Fibroblast of lung (primary cell): ENCODE measurements around the gene CERS6. TPM values are rescaled to one million over a fixed set of nuclear protein-coding genes. Genes with fewer than 3 reads are reported as not detected.

Experiments used
- DNase-seq, 2 donors: peaks; one replicate each; pipeline versions ENCODE4 v3.0.0 to v3.0.0-alpha.2; 2010; ENCODE audit warnings: low read depth in 2 of 2
- H2AFZ ChIP-seq: 2 replicates; pipeline ENCODE4 v1.5.1; 2012; ENCODE audit warnings: low read length, control low read depth, inconsistent platforms
- H3K27ac ChIP-seq: 2 replicates; pipeline ENCODE4 v1.5.1; 2011; ENCODE audit warnings: low read length, control low read depth; ENCODE audit not compliant: insufficient read depth
- H3K27me3 ChIP-seq: 2 replicates; pipeline ENCODE4 v1.5.1; 2011; ENCODE audit warnings: mild to moderate bottlenecking, low read length; ENCODE audit not compliant: control insufficient read depth, insufficient read depth
- H3K36me3 ChIP-seq: 2 replicates; pipeline ENCODE4 v1.5.1; 2011; ENCODE audit warnings: low read length; ENCODE audit not compliant: control insufficient read depth, insufficient read depth
- H3K4me1 ChIP-seq: 2 replicates; pipeline ENCODE4 v1.5.1; 2011; ENCODE audit warnings: low read length; ENCODE audit not compliant: control insufficient read depth, insufficient read depth; ENCODE audit errors: extremely low read depth
- H3K4me2 ChIP-seq: 2 replicates; pipeline ENCODE4 v1.5.1; 2011; ENCODE audit warnings: low read length, control low read depth; ENCODE audit not compliant: insufficient read depth; ENCODE audit errors: extremely low read depth
- H3K4me3 ChIP-seq, 4 experiments: fragments of 200-600 bp in 1 of 4; sonication (generic) in 1 of 4; replicated peaks in 1 of 4; 2 replicates each; pipeline ENCODE4 v1.5.1; 2011 to 2016; ENCODE audit warnings: low read length in 4 of 4, low read depth in 3 of 4, mild to moderate bottlenecking in 3 of 4, control low read depth in 2 of 4, inconsistent platforms in 1 of 4, mixed read lengths in 1 of 4; ENCODE audit not compliant: insufficient read depth in 1 of 4; ENCODE audit errors: control extremely low read depth in 1 of 4
- H3K79me2 ChIP-seq: 2 replicates; pipeline ENCODE4 v1.5.1; 2012; ENCODE audit warnings: mild to moderate bottlenecking, low read length, inconsistent platforms; ENCODE audit not compliant: control insufficient read depth, insufficient read depth
- H3K9ac ChIP-seq: 2 replicates; pipeline ENCODE4 v1.5.1; 2011; ENCODE audit warnings: mild to moderate bottlenecking, low read length, control low read depth; ENCODE audit not compliant: insufficient read depth
- H3K9me3 ChIP-seq: 2 replicates; pipeline ENCODE4 v1.5.1; 2012; ENCODE audit warnings: low read depth, low read length; ENCODE audit not compliant: control insufficient read depth, insufficient read depth
- H4K20me1 ChIP-seq: 2 replicates; pipeline ENCODE4 v1.5.1; 2011; ENCODE audit warnings: low read length; ENCODE audit not compliant: control insufficient read depth, insufficient read depth; ENCODE audit errors: extremely low read depth
- EZH2 ChIP-seq: IDR thresholded peaks from 2 replicates; pipeline ENCODE4 v1.5.1; 2012; ENCODE audit warnings: low read length, control low read depth, mild to moderate bottlenecking; ENCODE audit errors: missing control alignments
- polyA plus RNA-seq, 2 donors: library from polyadenylated mRNA; depleted of rRNA in 1 of 2; stranded (reverse) in 1 of 2; unstranded in 1 of 2; fragments of >200 nt; gene quantifications; 2 replicates each; pipeline ENCODE4 v1.2.1, GENCODE V29; 2011 to 2012; ENCODE audit warnings: missing spikeins in 1 of 2
- total RNA-seq: library from RNA; depleted of rRNA; stranded (reverse); fragments of >200 nt; gene quantifications from 2 replicates; pipeline ENCODE4 v1.2.1, GENCODE V29; 2014
- TF ChIP-seq, protein P1 (sequence below), 2 donors: IDR thresholded peaks in 1 of 2; conservative IDR thresholded peaks in 1 of 2; 1 replicate in 1 of 2; 2 replicates in 1 of 2; pipeline ENCODE4 v1.5.1; 2011 to 2012; ENCODE audit warnings: low read length in 2 of 2, control low read depth in 1 of 2, inconsistent platforms in 1 of 2, low read depth in 1 of 2, mild to moderate bottlenecking in 1 of 2

CERS6 gene
- total and polyA plus RNA-seq, 2 donors (not counting 1 experiment from before 2014, with no cell fraction given): 7.2 to 16.5 TPM

DNA sequence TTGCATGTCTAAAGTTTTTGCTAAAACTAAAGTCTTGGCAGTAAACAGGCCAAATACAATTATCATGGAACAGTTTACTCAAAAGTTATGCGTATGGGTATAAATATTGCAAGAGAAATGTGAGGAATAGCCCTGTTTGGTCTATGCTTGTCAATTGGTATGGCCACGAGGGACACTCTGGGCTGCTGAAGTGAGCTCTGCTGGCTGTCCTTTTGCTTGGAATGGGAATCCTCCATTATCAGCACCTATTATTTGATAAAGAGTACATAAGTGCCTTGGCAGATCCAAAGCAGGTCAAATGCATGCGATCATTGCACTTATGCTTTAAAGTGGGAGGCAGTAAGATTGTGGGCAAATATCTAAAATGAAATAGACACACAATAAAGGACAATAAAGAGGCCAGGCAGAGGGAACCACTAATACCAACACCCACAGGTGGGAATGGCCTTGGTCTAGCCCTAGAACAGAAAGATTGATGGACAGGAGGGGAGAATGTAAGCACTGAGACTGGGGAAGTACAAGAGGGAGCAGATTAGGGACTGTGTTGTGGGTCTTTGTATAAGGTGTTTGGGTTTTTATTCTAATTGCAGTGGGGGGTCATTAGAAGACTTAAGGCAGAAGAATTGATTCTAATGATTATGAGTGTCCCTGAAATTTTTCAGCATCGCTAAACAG is 286.3 kb downstream of the CERS6 start:
- no peak overlapping the region for H3K4me3 ChIP-seq
- H3K4me1 ChIP-seq: no peaks in the 10 kb centered on the region
- no peaks in the 10 kb centered on the region for H3K27me3 ChIP-seq
- no peaks in the 10 kb centered on the region for H3K79me2 ChIP-seq
- no peak for DNase-seq
- no peak overlapping the region for H3K4me2 ChIP-seq
- H3K27ac ChIP-seq: no peak overlapping the region
- H2AFZ ChIP-seq: no peak overlapping the region
- H4K20me1 ChIP-seq: no peaks in the 10 kb centered on the region
- no peaks in the 10 kb centered on the region for H3K36me3 ChIP-seq
- no peak overlapping the region for H3K9ac ChIP-seq
- TF ChIP-seq EZH2: no peak
- TF ChIP-seq, protein P1, sequence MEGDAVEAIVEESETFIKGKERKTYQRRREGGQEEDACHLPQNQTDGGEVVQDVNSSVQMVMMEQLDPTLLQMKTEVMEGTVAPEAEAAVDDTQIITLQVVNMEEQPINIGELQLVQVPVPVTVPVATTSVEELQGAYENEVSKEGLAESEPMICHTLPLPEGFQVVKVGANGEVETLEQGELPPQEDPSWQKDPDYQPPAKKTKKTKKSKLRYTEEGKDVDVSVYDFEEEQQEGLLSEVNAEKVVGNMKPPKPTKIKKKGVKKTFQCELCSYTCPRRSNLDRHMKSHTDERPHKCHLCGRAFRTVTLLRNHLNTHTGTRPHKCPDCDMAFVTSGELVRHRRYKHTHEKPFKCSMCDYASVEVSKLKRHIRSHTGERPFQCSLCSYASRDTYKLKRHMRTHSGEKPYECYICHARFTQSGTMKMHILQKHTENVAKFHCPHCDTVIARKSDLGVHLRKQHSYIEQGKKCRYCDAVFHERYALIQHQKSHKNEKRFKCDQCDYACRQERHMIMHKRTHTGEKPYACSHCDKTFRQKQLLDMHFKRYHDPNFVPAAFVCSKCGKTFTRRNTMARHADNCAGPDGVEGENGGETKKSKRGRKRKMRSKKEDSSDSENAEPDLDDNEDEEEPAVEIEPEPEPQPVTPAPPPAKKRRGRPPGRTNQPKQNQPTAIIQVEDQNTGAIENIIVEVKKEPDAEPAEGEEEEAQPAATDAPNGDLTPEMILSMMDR (conservative IDR thresholded peaks at IDR 0.05 in 1 of 2, IDR thresholded peaks at IDR 0.05 in 1 of 2; ENCODE audit: low read depth in 1 of 2, low read length in 2 of 2): no peak
- no peaks in the 10 kb centered on the region for H3K9me3 ChIP-seq

DNA sequence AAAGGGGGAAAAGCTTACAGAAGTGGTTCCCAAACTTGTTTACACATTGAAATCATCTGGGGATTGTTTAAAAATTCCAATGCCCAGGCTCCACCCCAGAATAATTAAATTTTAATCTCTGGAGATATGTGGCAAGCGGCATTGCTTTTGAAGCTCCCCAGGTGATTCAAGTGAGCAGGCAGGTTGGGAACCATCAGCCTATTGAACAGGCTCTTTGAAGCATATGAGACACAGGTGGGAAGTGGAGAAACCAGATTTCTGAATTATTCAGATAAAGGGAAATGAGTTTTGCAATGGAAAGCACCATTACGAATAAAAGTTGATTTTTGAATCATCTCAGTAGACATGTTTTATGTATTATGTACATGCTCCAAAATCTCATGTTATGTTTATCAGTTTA is 288.8 kb downstream of the CERS6 start:
- no peak overlapping the region for H2AFZ ChIP-seq
- TF ChIP-seq, protein P1 (conservative IDR thresholded peaks at IDR 0.05 in 1 of 2, IDR thresholded peaks at IDR 0.05 in 1 of 2; ENCODE audit: low read depth in 1 of 2, low read length in 2 of 2): no peak
- no peak for TF ChIP-seq EZH2
- no peaks in the 10 kb centered on the region for H3K4me1 ChIP-seq
- H3K27me3 ChIP-seq: no peaks in the 10 kb centered on the region
- no peak overlapping the region for H3K4me2 ChIP-seq
- H3K79me2 ChIP-seq: no peaks in the 10 kb centered on the region
- no peaks in the 10 kb centered on the region for H3K36me3 ChIP-seq
- H3K4me3 ChIP-seq: no peak overlapping the region
- no peak overlapping the region for H3K27ac ChIP-seq
- H3K9ac ChIP-seq: no peak overlapping the region
- DNase-seq: no peak
- H3K9me3 ChIP-seq: no peaks in the 10 kb centered on the region
- no peaks in the 10 kb centered on the region for H4K20me1 ChIP-seq

DNA sequence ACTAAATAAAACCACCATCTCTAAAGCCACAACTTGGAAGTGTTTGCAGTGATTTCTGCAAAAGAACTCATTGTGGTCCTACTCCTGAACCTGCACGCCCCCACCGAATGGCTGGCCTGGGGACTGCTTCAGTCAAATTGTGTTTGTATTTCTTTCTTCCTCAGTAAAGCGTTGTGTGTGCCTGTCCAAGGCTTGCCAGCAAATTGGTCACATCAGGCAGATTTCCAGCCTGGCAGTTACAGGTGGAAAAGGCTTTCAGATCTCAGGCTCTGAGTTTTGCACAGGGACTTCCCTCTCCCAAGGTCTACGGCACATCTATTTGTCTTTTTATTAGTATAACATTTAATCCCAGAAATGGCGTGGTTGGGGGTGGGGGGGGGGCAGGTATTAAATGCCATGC is 292.4 kb downstream of the CERS6 start:
- no peaks in the 10 kb centered on the region for H3K79me2 ChIP-seq
- H3K4me1 ChIP-seq: no peaks in the 10 kb centered on the region
- no peak overlapping the region for H3K4me2 ChIP-seq
- H3K36me3 ChIP-seq: no peaks in the 10 kb centered on the region
- no peak overlapping the region for H3K27ac ChIP-seq
- no peaks in the 10 kb centered on the region for H4K20me1 ChIP-seq
- no peaks in the 10 kb centered on the region for H3K27me3 ChIP-seq
- H3K4me3 ChIP-seq: no peak overlapping the region
- H2AFZ ChIP-seq: no peak overlapping the region
- no peak overlapping the region for H3K9ac ChIP-seq
- no peak for DNase-seq
- TF ChIP-seq, protein P1 (conservative IDR thresholded peaks at IDR 0.05 in 1 of 2, IDR thresholded peaks at IDR 0.05 in 1 of 2; ENCODE audit: low read depth in 1 of 2, low read length in 2 of 2): no peak
- no peak for TF ChIP-seq EZH2
- H3K9me3 ChIP-seq: no peaks in the 10 kb centered on the region
